ENCODE data around the gene CPT1C.

CPT1C gene

GRCh38 chr19:49653466-49653806 is 37.5 kb upstream of the CPT1C start:
- peaks cover 78% of the 10 kb centered on the region for H3K36me3 ChIP-seq (ENCODE audit: control insufficient read depth, insufficient read depth, low read length, severe bottlenecking)
- no peaks in the 10 kb centered on the region for H3K27me3 ChIP-seq (replicated peaks; ENCODE audit: control insufficient read depth, insufficient read depth, low read length)
- H3K9me3 ChIP-seq (ENCODE audit: control insufficient read depth, low read length) = no peaks in the 10 kb centered on the region
- no peaks in the 10 kb centered on the region for H3K4me1 ChIP-seq (ENCODE audit: control insufficient read depth, insufficient read depth, low read length)
- H3K9ac ChIP-seq (ENCODE audit: low read length) = no peak overlapping the region
- no peak overlapping the region for H3K4me3 ChIP-seq (ENCODE audit: low read length)
- DNase-seq (ENCODE audit: low read depth) = no peak

GRCh38 chr19:49654581-49654980 is 36.3 kb upstream of the CPT1C start:
- peaks cover 84% of the 10 kb centered on the region for H3K36me3 ChIP-seq (ENCODE audit: control insufficient read depth, insufficient read depth, low read length, severe bottlenecking)
- no peak overlapping the region for H3K9ac ChIP-seq (ENCODE audit: low read length)
- H3K4me3 ChIP-seq (ENCODE audit: low read length) = no peak overlapping the region
- no peak for DNase-seq (ENCODE audit: low read depth)
- no peaks in the 10 kb centered on the region for H3K4me1 ChIP-seq (ENCODE audit: control insufficient read depth, insufficient read depth, low read length)
- H3K9me3 ChIP-seq (ENCODE audit: control insufficient read depth, low read length) = no peaks in the 10 kb centered on the region
- H3K27me3 ChIP-seq (replicated peaks; ENCODE audit: control insufficient read depth, insufficient read depth, low read length) = no peaks in the 10 kb centered on the region

- Histone ChIP-seq H3K9ac (ENCODE audit: low read length) (no peak overlapping the region), H3K9me3 (ENCODE audit: control insufficient read depth, low read length) (no peaks in the 10 kb centered on the region), H3K27me3 (replicated peaks; ENCODE audit: control insufficient read depth, insufficient read depth, low read length) (no peaks in the 10 kb centered on the region), H3K36me3 (ENCODE audit: control insufficient read depth, insufficient read depth, low read length, severe bottlenecking) (peaks cover 84% of the 10 kb centered on the region), H3K4me3 (ENCODE audit: low read length) (no peak overlapping the region), H3K4me1 (ENCODE audit: control insufficient read depth, insufficient read depth, low read length) (no peaks in the 10 kb centered on the region)
- DNase-seq (ENCODE audit: low read depth) = no peak
Measured at GRCh38 chr19:49655570-49656455, 35.1 kb upstream of the CPT1C start.

GRCh38 chr19:49656456-49657109 is 34.3 kb upstream of the CPT1C start:
- Histone ChIP-seq H3K9ac (ENCODE audit: low read length) (no peak overlapping the region), H3K36me3 (ENCODE audit: control insufficient read depth, insufficient read depth, low read length, severe bottlenecking) (peaks cover 83% of the 10 kb centered on the region), H3K27me3 (replicated peaks; ENCODE audit: control insufficient read depth, insufficient read depth, low read length) (no peaks in the 10 kb centered on the region), H3K4me1 (ENCODE audit: control insufficient read depth, insufficient read depth, low read length) (no peaks in the 10 kb centered on the region), H3K4me3 (ENCODE audit: low read length) (no peak overlapping the region), H3K9me3 (ENCODE audit: control insufficient read depth, low read length) (no peaks in the 10 kb centered on the region)
- DNase-seq (ENCODE audit: low read depth) = no peak

- no peak for DNase-seq (ENCODE audit: low read depth)
- Histone ChIP-seq H3K36me3 (ENCODE audit: control insufficient read depth, insufficient read depth, low read length, severe bottlenecking) (peaks cover 89% of the 10 kb centered on the region), H3K4me3 (ENCODE audit: low read length) (no peak overlapping the region)
Measured at GRCh38 chr19:49657493-49658138, 33.3 kb upstream of the CPT1C start.

GRCh38 chr19:49658139-49658517 is 32.8 kb upstream of the CPT1C start:
- DNase-seq (ENCODE audit: low read depth) = no peak
- Histone ChIP-seq H3K9ac (ENCODE audit: low read length) (no peak overlapping the region), H3K36me3 (ENCODE audit: control insufficient read depth, insufficient read depth, low read length, severe bottlenecking) (peaks cover 88% of the 10 kb centered on the region), H3K4me1 (ENCODE audit: control insufficient read depth, insufficient read depth, low read length) (no peaks in the 10 kb centered on the region), H3K4me3 (ENCODE audit: low read length) (no peak overlapping the region), H3K27me3 (replicated peaks; ENCODE audit: control insufficient read depth, insufficient read depth, low read length) (no peaks in the 10 kb centered on the region), H3K9me3 (ENCODE audit: control insufficient read depth, low read length) (no peaks in the 10 kb centered on the region)

More at GRCh38 chr19:49657493-49658138, 33.3 kb upstream of the CPT1C start:
- H3K9me3 ChIP-seq (ENCODE audit: control insufficient read depth, low read length) = no peaks in the 10 kb centered on the region
- no peaks in the 10 kb centered on the region for H3K27me3 ChIP-seq (replicated peaks; ENCODE audit: control insufficient read depth, insufficient read depth, low read length)
- no peak overlapping the region for H3K9ac ChIP-seq (ENCODE audit: low read length)
- no peaks in the 10 kb centered on the region for H3K4me1 ChIP-seq (ENCODE audit: control insufficient read depth, insufficient read depth, low read length)

- no peaks in the 10 kb centered on the region for H3K9me3 ChIP-seq (ENCODE audit: control insufficient read depth, low read length)
- H3K4me1 ChIP-seq (ENCODE audit: control insufficient read depth, insufficient read depth, low read length) = peaks cover 2% of the 10 kb centered on the region
- no peak overlapping the region for H3K9ac ChIP-seq (ENCODE audit: low read length)
- H3K4me3 ChIP-seq (ENCODE audit: low read length) = no peak overlapping the region
- no peak for DNase-seq (ENCODE audit: low read depth)
- no peaks in the 10 kb centered on the region for H3K27me3 ChIP-seq (replicated peaks; ENCODE audit: control insufficient read depth, insufficient read depth, low read length)
- peaks cover 84% of the 10 kb centered on the region for H3K36me3 ChIP-seq (ENCODE audit: control insufficient read depth, insufficient read depth, low read length, severe bottlenecking)
Measured at GRCh38 chr19:49658566-49659442, 32.1 kb upstream of the CPT1C start.

- Histone ChIP-seq H3K27me3 (replicated peaks; ENCODE audit: control insufficient read depth, insufficient read depth, low read length) (no peaks in the 10 kb centered on the region), H3K9ac (ENCODE audit: low read length) (no peak overlapping the region), H3K4me1 (ENCODE audit: control insufficient read depth, insufficient read depth, low read length) (peaks cover 11% of the 10 kb centered on the region), H3K9me3 (ENCODE audit: control insufficient read depth, low read length) (no peaks in the 10 kb centered on the region), H3K4me3 (ENCODE audit: low read length) (no peak overlapping the region), H3K36me3 (ENCODE audit: control insufficient read depth, insufficient read depth, low read length, severe bottlenecking) (peaks cover 67% of the 10 kb centered on the region)
- no peak for DNase-seq (ENCODE audit: low read depth)
Measured at GRCh38 chr19:49660338-49660961, 30.5 kb upstream of the CPT1C start.

GRCh38 chr19:49662011-49662410 is 28.9 kb upstream of the CPT1C start:
- DNase-seq (ENCODE audit: low read depth) = no peak
- Histone ChIP-seq H3K9ac (ENCODE audit: low read length) (no peak overlapping the region), H3K4me3 (ENCODE audit: low read length) (no peak overlapping the region), H3K9me3 (ENCODE audit: control insufficient read depth, low read length) (no peaks in the 10 kb centered on the region), H3K4me1 (ENCODE audit: control insufficient read depth, insufficient read depth, low read length) (peaks cover 17% of the 10 kb centered on the region), H3K27me3 (replicated peaks; ENCODE audit: control insufficient read depth, insufficient read depth, low read length) (no peaks in the 10 kb centered on the region), H3K36me3 (ENCODE audit: control insufficient read depth, insufficient read depth, low read length, severe bottlenecking) (peaks cover 52% of the 10 kb centered on the region)

- Histone ChIP-seq H3K9ac (ENCODE audit: low read length) (no peak overlapping the region), H3K27me3 (replicated peaks; ENCODE audit: control insufficient read depth, insufficient read depth, low read length) (no peaks in the 10 kb centered on the region), H3K4me3 (ENCODE audit: low read length) (no peak overlapping the region), H3K36me3 (ENCODE audit: control insufficient read depth, insufficient read depth, low read length, severe bottlenecking) (peaks cover 42% of the 10 kb centered on the region), H3K4me1 (ENCODE audit: control insufficient read depth, insufficient read depth, low read length) (peaks cover 17% of the 10 kb centered on the region), H3K9me3 (ENCODE audit: control insufficient read depth, low read length) (no peaks in the 10 kb centered on the region)
- DNase-seq (ENCODE audit: low read depth) = no peak
Measured at GRCh38 chr19:49663224-49663623, 27.7 kb upstream of the CPT1C start.
